HUES64 (cell line): Measurements from ENCODE around the gene CXorf51B. TPM values are rescaled to one million over a fixed set of nuclear protein-coding genes. Genes with fewer than 3 reads are reported as not detected.
"Not testable (repeated sequence)": the region's sequence is repeated elsewhere in the genome, so short reads cannot be mapped to it uniquely, and the experiment has no call there.

Experiments used
- H3K27ac ChIP-seq: 2 replicates; pipeline ENCODE4 v1.7.0; 2013; ENCODE audit warnings: low read depth, low read length, inconsistent platforms
- H3K27me3 ChIP-seq: 2 replicates; pipeline ENCODE4 v1.6.1; 2013; ENCODE audit warnings: mild to moderate bottlenecking, low read length; ENCODE audit not compliant: insufficient read depth
- H3K36me3 ChIP-seq: 2 replicates; pipeline ENCODE4 v1.6.1; 2013; ENCODE audit warnings: mild to moderate bottlenecking, low read length; ENCODE audit not compliant: insufficient read depth
- H3K4me1 ChIP-seq: 2 replicates; pipeline ENCODE4 v1.6.1; 2013; ENCODE audit warnings: mild to moderate bottlenecking, low read length, moderate library complexity; ENCODE audit not compliant: insufficient read depth
- H3K4me3 ChIP-seq: 2 replicates; pipeline ENCODE4 v1.5.1; 2013; ENCODE audit warnings: mild to moderate bottlenecking, low read length, moderate library complexity
- H3K9ac ChIP-seq: 2 replicates; pipeline ENCODE4 v1.6.1; 2013; ENCODE audit warnings: mild to moderate bottlenecking, low read depth, low read length
- H3K9me3 ChIP-seq: 2 replicates; pipeline ENCODE4 v1.6.1; 2013; ENCODE audit warnings: low read depth, low read length; ENCODE audit not compliant: insufficient read depth
- WGBS: fragments of 150-250, 120-280 bp; methylation state at CpG from one replicate; pipeline ENCODE4 v1.1.7; 2013; ENCODE audit warnings: missing lambda C conversion rate; 5-methylcytosine and 5-hydroxymethylcytosine counted together
- polyA plus RNA-seq, 2 experiments: library from polyadenylated mRNA; stranded (reverse); fragments of 50-300 nt; gene quantifications; one replicate each; pipeline ENCODE4 v1.2.3, GENCODE V29; 2013

CXorf51B gene
- not detected for polyA plus RNA-seq (2013, experiment 1 of 2)
- polyA plus RNA-seq (2013, experiment 2 of 2): not detected

DNA sequence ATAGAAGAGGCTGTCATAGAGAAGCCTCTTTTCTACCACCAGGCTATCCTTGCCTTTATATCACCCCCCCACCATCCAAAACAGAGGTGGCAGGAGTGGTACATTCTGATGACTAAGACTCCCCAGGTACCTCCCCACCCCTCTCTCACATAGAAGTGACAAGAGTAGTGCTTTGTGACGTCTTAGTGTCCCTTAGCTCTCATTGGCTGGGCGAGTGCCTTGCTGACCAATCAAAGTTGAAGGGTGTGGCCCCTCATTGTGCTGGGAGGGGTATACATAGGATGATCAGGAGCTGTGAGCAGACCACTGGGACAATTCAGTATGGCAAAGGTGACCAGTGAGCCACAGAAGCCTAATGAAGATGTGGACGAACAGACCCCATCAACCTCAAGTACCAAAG is at the start of gene CXorf51B:
CXorf51B (plus strand) TSS at position 301 of the 400 bp plus-strand sequence; CDS start at position 322, 21 bp downstream.
- not testable (repeated sequence) for H3K4me3 ChIP-seq, H3K4me1 ChIP-seq, H3K36me3 ChIP-seq, H3K27ac ChIP-seq, H3K9ac ChIP-seq, H3K27me3 ChIP-seq, H3K9me3 ChIP-seq
- no CpG with 5 or more reads among the region's 3 CpGs for WGBS

DNA sequence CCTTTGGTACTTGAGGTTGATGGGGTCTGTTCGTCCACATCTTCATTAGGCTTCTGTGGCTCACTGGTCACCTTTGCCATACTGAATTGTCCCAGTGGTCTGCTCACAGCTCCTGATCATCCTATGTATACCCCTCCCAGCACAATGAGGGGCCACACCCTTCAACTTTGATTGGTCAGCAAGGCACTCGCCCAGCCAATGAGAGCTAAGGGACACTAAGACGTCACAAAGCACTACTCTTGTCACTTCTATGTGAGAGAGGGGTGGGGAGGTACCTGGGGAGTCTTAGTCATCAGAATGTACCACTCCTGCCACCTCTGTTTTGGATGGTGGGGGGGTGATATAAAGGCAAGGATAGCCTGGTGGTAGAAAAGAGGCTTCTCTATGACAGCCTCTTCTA is 5.1 kb downstream of the CXorf51B start, which contains the start of gene CXorf51A:
CXorf51A (minus strand) TSS at position 101 of the 400 bp plus-strand sequence; CDS start at position 80, 21 bp downstream.
- H3K27me3 ChIP-seq, H3K27ac ChIP-seq, H3K9ac ChIP-seq, H3K9me3 ChIP-seq, H3K4me1 ChIP-seq, H3K4me3 ChIP-seq, H3K36me3 ChIP-seq: not testable (repeated sequence)
- no CpG with 5 or more reads among the region's 3 CpGs for WGBS

DNA sequence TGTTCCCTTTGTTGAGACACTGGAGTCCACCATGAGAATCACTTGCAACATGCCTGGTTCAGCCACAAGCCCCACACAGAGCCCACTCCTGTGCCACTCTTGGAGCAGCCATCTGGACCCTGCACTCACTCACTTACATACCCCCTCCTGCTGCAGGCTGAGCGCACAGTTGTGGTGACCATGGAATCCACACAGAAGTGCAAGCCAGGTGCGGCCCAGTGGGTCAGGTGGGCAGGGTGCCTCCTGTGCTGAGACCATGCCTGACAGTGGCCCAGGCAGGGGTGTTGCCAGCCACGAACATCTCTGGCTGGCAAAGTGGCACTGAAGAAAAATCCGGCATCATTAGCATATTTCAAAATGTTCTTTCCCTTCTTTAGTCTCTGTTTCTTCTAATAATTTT is 22.4 kb downstream of the CXorf51B start:
- H3K4me1 ChIP-seq: no peaks in the 10 kb centered on the region
- WGBS: 89% methylated on average over 4 of the region's 4 CpGs
- peaks cover 32% of the 10 kb centered on the region for H3K9me3 ChIP-seq
- no peaks in the 10 kb centered on the region for H3K27me3 ChIP-seq
- H3K27ac ChIP-seq: no peak overlapping the region
- no peaks in the 10 kb centered on the region for H3K36me3 ChIP-seq
- H3K4me3 ChIP-seq: no peak overlapping the region
- no peak overlapping the region for H3K9ac ChIP-seq

DNA sequence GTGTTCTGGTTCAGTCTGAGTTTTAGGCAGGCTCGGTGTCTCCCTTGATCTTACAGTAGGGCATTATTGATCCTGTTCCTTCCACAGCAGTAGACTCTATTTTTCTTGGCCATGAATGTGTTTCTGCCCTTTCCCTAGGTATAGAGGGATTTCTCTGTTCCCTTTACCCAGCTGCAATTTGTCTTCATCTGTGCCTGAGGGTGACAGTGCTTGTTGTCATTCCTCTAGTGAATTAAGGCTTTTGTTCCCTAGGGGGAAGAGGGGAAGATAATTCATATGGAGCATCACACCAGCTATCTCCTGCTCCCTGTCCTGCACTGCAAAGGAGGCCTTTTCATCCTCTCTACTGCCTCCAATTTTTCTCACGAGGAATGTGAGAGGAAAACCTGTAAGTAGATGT is 44.7 kb downstream of the CXorf51B start:
- Histone ChIP-seq H3K9me3 (peaks cover 20% of the 10 kb centered on the region), H3K36me3 (no peaks in the 10 kb centered on the region), H3K4me3 (no peak overlapping the region), H3K4me1 (no peaks in the 10 kb centered on the region), H3K27ac (no peak overlapping the region), H3K9ac (no peak overlapping the region), H3K27me3 (no peaks in the 10 kb centered on the region)
- WGBS: no CpG with 5 or more reads among the region's 2 CpGs
